A549 (cell line): ENCODE results near the gene TMEM63C.

Experiments
- JUNB ChIP-seq: fragments of >200 bp; sonication (Bioruptor Twin); formaldehyde crosslinking; IDR thresholded peaks from 2 replicates; pipeline ENCODE4 v1.6.1; 2016
- MAX ChIP-seq: IDR thresholded peaks from 2 replicates; pipeline ENCODE4 v1.6.1; 2012
- MAZ ChIP-seq: fragments of 150-350 bp; IDR thresholded peaks from 2 replicates; pipeline ENCODE4 v1.6.1; 2014; ENCODE audit warnings: antibody characterized with exemption, low read depth, low read length, borderline replicate concordance
- MYC ChIP-seq: IDR thresholded peaks from 2 replicates; pipeline ENCODE4 v1.6.1; 2012; ENCODE audit warnings: mild to moderate bottlenecking, inconsistent platforms, low read length, improper control_type of control experiment, borderline replicate concordance
- POLR2A ChIP-seq: IDR thresholded peaks from 2 replicates; pipeline ENCODE4 v1.6.1; 2012; ENCODE audit warnings: mild to moderate bottlenecking, low read length
- SMC3 ChIP-seq: fragments of >200 bp; sonication (Bioruptor Twin); formaldehyde crosslinking; IDR thresholded peaks from 3 replicates; pipeline ENCODE4 v1.6.1; 2018; ENCODE audit warnings: inconsistent platforms
- TF ChIP-seq, protein P1 (sequence below): fragments of 450-650 bp; IDR thresholded peaks from 2 replicates; pipeline ENCODE4 v1.6.1; 2014; ENCODE audit warnings: antibody characterized with exemption

DNA sequence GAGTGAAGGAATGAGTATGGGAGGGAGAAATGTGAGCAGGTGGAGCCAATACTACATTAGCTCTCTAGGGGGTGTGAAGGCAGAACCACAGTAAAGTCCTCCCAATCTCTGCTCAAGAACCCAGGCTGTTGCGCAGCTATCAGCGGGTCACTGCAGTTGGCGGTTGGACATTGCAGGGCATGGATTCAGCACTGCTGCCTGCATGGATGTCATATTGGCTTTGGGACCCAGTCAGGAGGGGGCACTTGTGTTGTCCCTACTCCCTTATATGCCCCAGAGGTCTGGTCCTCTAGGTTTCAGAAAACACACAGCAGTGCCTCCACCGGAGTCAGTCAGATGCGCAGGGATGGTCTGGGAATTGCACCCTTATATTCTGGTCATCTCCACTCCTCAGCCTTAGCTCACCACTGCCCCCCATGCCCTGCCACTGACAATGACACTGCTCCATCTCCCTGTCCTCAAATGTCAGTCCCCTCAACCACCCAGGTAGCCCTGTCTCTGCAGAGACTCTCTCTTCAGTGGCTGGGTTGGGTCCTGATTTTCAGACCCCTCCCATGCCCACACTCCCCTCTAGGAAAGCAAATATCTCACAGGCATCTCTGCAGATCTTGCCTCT is 49.6 kb upstream of the TMEM63C start:
- no peak for TF ChIP-seq POLR2A
- TF ChIP-seq, protein P1, sequence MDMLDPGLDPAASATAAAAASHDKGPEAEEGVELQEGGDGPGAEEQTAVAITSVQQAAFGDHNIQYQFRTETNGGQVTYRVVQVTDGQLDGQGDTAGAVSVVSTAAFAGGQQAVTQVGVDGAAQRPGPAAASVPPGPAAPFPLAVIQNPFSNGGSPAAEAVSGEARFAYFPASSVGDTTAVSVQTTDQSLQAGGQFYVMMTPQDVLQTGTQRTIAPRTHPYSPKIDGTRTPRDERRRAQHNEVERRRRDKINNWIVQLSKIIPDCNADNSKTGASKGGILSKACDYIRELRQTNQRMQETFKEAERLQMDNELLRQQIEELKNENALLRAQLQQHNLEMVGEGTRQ, result no peak
- TF ChIP-seq MAX, result no peak
- TF ChIP-seq JUNB, result no peak
- TF ChIP-seq MAZ, result no peak
- no peak for TF ChIP-seq SMC3
- no peak for TF ChIP-seq MYC
